ENCODE data around the gene RNF183. TPM values are rescaled to one million over a fixed set of nuclear protein-coding genes. Genes with fewer than 3 reads are reported as not detected.

The RNF183 gene, protein sequence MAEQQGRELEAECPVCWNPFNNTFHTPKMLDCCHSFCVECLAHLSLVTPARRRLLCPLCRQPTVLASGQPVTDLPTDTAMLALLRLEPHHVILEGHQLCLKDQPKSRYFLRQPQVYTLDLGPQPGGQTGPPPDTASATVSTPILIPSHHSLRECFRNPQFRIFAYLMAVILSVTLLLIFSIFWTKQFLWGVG
- total RNA-seq: under 1 TPM in 1 of 6 experiments, not detected in 5; 0.27 TPM
- long read RNA-seq: 0 reads

DNA sequence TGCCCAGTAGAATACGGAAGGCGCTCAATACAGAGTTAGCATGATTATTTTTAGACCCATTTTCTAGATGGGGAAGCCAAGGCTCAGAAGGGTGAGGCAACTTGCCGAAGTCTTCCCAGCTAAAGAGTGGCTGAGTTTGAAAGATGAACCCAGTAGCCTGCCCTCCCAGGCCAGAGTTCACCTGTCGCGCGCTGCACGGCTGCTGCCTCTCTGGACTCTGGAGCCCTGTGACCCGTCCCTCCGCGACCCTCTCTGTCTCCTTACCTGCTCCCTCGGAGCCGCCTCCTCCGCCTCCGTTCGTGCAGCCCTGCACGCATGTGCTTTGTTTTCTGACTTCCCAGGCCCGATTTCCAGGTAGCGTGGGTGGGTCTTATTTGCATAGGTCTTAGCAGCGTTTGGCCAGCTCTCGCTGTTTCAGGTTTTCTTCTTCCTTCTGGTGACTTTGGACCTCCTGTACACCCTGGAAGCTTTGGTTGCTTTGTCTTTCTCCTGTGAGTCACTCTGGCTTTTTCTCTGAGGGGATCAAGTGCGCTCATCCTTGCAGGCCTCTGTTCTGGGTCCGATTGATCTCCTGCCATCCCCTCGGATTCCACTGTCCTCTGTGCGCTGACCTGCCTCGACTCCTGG, at the start of gene RNF183:
RNF183 (minus strand) TSS at position 585 of the 627 bp plus-strand sequence. CDS start 5,192 bp downstream, outside the sequence.
- H3K27ac ChIP-seq: no peak within 1 kb of the TSS
- TF ChIP-seq POLR2A (IDR thresholded peaks at IDR 0.05): no peak
- TF ChIP-seq, protein P1, sequence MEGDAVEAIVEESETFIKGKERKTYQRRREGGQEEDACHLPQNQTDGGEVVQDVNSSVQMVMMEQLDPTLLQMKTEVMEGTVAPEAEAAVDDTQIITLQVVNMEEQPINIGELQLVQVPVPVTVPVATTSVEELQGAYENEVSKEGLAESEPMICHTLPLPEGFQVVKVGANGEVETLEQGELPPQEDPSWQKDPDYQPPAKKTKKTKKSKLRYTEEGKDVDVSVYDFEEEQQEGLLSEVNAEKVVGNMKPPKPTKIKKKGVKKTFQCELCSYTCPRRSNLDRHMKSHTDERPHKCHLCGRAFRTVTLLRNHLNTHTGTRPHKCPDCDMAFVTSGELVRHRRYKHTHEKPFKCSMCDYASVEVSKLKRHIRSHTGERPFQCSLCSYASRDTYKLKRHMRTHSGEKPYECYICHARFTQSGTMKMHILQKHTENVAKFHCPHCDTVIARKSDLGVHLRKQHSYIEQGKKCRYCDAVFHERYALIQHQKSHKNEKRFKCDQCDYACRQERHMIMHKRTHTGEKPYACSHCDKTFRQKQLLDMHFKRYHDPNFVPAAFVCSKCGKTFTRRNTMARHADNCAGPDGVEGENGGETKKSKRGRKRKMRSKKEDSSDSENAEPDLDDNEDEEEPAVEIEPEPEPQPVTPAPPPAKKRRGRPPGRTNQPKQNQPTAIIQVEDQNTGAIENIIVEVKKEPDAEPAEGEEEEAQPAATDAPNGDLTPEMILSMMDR (IDR thresholded peaks at IDR 0.05): no peak

DNA sequence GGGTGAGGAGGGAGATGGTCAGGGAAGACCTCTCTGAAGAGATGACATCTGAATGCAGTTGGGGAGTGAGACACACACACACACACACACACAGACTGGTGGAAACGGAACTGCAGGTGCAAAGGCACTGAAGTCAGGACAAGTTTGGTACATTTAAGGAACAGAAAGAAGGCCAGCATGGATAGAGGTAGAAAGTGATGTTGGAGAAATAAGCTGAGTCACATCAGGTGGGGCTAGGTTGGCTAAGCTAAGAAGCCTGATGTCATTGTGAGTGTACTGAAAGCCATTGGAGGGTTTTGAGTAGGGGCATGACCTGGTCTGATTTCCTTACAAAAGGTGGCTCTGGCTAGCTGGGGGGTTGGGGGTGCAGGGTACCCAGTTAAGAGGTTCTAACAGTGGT, 49.2 kb upstream of the RNF183 start:
- no peak for ATAC-seq
- whole genome bisulfite sequencing (ENCODE audit: insufficient coverage, low coverage, low lambda C conversion rate, missing lambda C conversion rate): 60% methylated on average over 1 of the region's 1 CpG
- no peak overlapping the region for H3K4me3 ChIP-seq

More for the DNA sequence above, at the start of gene RNF183:
- no peak for DNase-seq
- Histone ChIP-seq H3K27me3 (no peaks in the 10 kb centered on the region), H3K4me1 (no peaks in the 10 kb centered on the region), H3K9me3 (no peaks in the 10 kb centered on the region), H3K4me3 (no peak within 1 kb of the TSS), H3K36me3 (no peaks in the 10 kb centered on the region)
- ATAC-seq: no peak
- 57% methylated on average over 24 of the region's 25 CpGs for WGBS (ENCODE audit: insufficient coverage, low coverage, low lambda C conversion rate, missing lambda C conversion rate)
- intact Hi-C loops (cut with DNase I): no loop called here

DNA sequence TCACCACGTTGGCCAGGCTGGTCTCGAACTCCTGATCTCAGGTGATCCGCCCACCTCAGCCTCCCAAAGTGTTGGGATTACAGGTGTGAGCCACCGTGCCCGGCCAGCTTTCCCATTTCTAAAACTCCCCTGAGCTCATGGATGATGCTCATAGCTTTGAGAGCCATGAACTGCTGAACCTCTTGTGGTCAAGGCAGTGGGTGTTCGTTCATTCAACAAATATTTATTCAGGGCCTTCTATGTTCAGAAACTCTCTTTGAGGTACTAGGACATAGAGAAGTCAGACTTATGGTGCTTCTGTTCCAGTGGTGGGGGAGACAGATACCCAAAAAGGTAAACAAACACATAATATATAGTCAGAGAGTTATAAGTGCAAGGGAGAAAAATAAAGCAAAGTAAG, 48.8 kb upstream of the RNF183 start:
- no peak for ATAC-seq
- TF ChIP-seq, protein P1 (IDR thresholded peaks at IDR 0.05): no peak
- TF ChIP-seq POLR2A (IDR thresholded peaks at IDR 0.05): no peak
- Histone ChIP-seq H3K9me3 (no peaks in the 10 kb centered on the region), H3K27ac (no peak overlapping the region), H3K36me3 (no peaks in the 10 kb centered on the region), H3K27me3 (no peaks in the 10 kb centered on the region), H3K4me1 (peaks cover 0 to 5% (median 0%) of the 10 kb centered on the region in 4 donors), H3K4me3 (no peak overlapping the region)
- no peak for DNase-seq
- intact Hi-C loops (cut with DNase I): no loop called here
- 78% methylated on average over 6 of the region's 6 CpGs for WGBS (ENCODE audit: insufficient coverage, low coverage, low lambda C conversion rate, missing lambda C conversion rate)

More for the DNA sequence above, 49.2 kb upstream of the RNF183 start:
- no peak for DNase-seq
- H3K9me3 ChIP-seq: no peaks in the 10 kb centered on the region
- no peaks in the 10 kb centered on the region for H3K27me3 ChIP-seq
- no peak overlapping the region for H3K27ac ChIP-seq
- peaks cover 0 to 5% (median 0%) of the 10 kb centered on the region in 4 donors for H3K4me1 ChIP-seq
- H3K36me3 ChIP-seq: no peaks in the 10 kb centered on the region
- intact Hi-C loops (cut with DNase I): no loop called here
- TF ChIP-seq POLR2A (IDR thresholded peaks at IDR 0.05): no peak
- TF ChIP-seq, protein P1 (IDR thresholded peaks at IDR 0.05): no peak

DNA sequence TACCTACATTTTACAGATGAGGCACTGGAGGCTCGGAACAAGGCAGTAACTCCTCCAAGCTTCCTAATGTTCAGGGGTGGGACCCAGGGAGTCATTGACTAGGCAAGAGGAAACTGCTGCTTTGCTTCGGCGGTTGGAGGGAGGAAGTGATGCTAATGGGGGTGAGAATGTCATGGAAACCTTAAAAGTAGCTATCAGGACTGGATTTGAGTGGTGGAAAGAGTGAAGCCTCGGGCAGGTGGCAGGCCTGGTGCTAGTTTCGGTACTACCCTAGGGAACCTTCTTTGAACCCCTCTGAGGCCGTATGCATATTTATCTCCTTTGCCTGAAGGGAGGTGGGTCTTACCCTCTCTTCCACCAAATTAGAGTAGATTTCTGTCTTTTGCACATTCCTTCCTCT, 47.8 kb upstream of the RNF183 start:
- no peak overlapping the region for H3K27ac ChIP-seq
- no peaks in the 10 kb centered on the region for H3K36me3 ChIP-seq
- H3K4me1 ChIP-seq: peaks cover 0 to 5% (median 0%) of the 10 kb centered on the region in 4 donors
- WGBS (ENCODE audit: insufficient coverage, low coverage, low lambda C conversion rate, missing lambda C conversion rate): 49% methylated on average over 6 of the region's 6 CpGs
- no peaks in the 10 kb centered on the region for H3K9me3 ChIP-seq
- ATAC-seq (peak in 1 of 4 donors; percentile 14), DNase-seq (no peak)
- no peak for TF ChIP-seq POLR2A (IDR thresholded peaks at IDR 0.05)
- TF ChIP-seq, protein P1 (IDR thresholded peaks at IDR 0.05): no peak
- H3K27me3 ChIP-seq: no peaks in the 10 kb centered on the region
- no peak overlapping the region for H3K4me3 ChIP-seq
- intact Hi-C loops (cut with DNase I): no loop called here
